ENCODE data around the gene DGKI. TPM values are rescaled to one million over a fixed set of nuclear protein-coding genes. Genes with fewer than 3 reads are reported as not detected.

Gene DGKI
- total RNA-seq, 1 experiment from 2014 or later, result 0.79 TPM

DNA sequence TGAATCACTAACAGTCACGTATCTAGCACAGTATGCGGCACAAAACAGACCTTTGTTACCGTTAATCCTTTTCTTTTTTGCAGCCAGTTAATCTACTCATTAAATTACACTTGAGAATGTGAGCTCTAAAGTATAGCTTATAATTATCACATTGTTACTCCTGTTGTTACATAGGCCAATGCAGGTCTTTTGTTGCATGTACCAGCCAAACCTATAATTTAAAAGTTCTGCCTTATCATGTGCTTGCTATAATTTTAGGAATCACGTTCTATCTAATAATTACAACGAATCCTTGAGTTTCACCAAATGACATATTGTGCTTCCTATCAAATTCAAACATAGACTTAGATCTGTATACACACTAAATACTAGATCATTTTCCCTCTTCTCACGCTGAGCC is 245.1 kb downstream of the DGKI start:
- Mint-ChIP-seq H3K4me1 (no peaks in the 10 kb centered on the region), H3K4me3 (no peak overlapping the region)
- CTCF ChIA-PET, result interaction anchor here (3.8 kb wide), 1 partner anchor 25 kb away, joined by 11 read pairs; no protein-coding TSS in a partner anchor

DNA sequence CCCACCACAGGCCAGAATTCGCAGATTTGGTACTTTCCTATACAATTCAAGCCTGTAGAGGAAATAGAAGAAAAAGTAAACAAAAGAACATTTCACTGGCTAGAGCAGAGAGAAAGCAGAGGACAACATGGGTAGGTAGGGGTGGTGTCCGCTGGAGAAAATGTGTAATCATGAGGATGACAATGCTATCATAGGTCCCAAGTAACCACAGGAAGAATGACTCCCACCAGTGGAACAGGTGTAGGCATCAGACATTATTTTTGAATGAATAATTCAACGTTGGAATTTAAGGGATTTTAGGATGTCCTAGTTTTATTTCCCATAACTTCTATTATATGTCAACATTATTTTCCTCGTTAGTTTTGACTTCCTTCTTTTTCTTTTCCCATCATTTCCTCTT is 248.9 kb downstream of the DGKI start:
- ATAC-seq (no peak), DNase-seq (ENCODE audit: low spot score) (no peak)
- H3K27ac Mint-ChIP-seq, result no peak overlapping the region
- TF ChIP-seq ELF4 (CRISPR knock-in tag; IDR thresholded peaks at IDR 0.05; ENCODE audit: low read depth) (no peak), SMAD4 (CRISPR knock-in tag; IDR thresholded peaks at IDR 0.05) (no peak), PREB (CRISPR knock-in tag; IDR thresholded peaks at IDR 0.05; ENCODE audit: borderline replicate concordance) (no peak), FOXK1 (CRISPR knock-in tag; IDR thresholded peaks at IDR 0.05) (no peak), ZNF416 (CRISPR knock-in tag; IDR thresholded peaks at IDR 0.05) (no peak), ZNF263 (CRISPR knock-in tag; IDR thresholded peaks at IDR 0.05; ENCODE audit: low read depth) (no peak), ZNF121 (CRISPR knock-in tag; IDR thresholded peaks at IDR 0.05) (no peak), TEAD4 (CRISPR knock-in tag; IDR thresholded peaks at IDR 0.05) (no peak), CREM (CRISPR knock-in tag; IDR thresholded peaks at IDR 0.05) (no peak), TCF7 (CRISPR knock-in tag; IDR thresholded peaks at IDR 0.05; ENCODE audit: low read depth) (no peak), USF1 (CRISPR knock-in tag; IDR thresholded peaks at IDR 0.05) (no peak), CTCF (IDR thresholded peaks at IDR 0.05) (no peak), ZBTB21 (CRISPR knock-in tag; IDR thresholded peaks at IDR 0.05; ENCODE audit: borderline replicate concordance) (no peak), TP53 (CRISPR knock-in tag; IDR thresholded peaks at IDR 0.05) (no peak), HMGA2 (CRISPR knock-in tag; IDR thresholded peaks at IDR 0.05) (no peak), NR2C2 (CRISPR knock-in tag; IDR thresholded peaks at IDR 0.05) (no peak)
- TF ChIP-seq, protein P1, sequence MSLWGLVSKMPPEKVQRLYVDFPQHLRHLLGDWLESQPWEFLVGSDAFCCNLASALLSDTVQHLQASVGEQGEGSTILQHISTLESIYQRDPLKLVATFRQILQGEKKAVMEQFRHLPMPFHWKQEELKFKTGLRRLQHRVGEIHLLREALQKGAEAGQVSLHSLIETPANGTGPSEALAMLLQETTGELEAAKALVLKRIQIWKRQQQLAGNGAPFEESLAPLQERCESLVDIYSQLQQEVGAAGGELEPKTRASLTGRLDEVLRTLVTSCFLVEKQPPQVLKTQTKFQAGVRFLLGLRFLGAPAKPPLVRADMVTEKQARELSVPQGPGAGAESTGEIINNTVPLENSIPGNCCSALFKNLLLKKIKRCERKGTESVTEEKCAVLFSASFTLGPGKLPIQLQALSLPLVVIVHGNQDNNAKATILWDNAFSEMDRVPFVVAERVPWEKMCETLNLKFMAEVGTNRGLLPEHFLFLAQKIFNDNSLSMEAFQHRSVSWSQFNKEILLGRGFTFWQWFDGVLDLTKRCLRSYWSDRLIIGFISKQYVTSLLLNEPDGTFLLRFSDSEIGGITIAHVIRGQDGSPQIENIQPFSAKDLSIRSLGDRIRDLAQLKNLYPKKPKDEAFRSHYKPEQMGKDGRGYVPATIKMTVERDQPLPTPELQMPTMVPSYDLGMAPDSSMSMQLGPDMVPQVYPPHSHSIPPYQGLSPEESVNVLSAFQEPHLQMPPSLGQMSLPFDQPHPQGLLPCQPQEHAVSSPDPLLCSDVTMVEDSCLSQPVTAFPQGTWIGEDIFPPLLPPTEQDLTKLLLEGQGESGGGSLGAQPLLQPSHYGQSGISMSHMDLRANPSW (CRISPR knock-in tag; conservative IDR thresholded peaks at IDR 0.05; ENCODE audit: low read depth), result no peak
- H3K4me3 Mint-ChIP-seq, result no peak overlapping the region
- no peaks in the 10 kb centered on the region for H3K9me3 Mint-ChIP-seq
- H3K4me1 Mint-ChIP-seq, result no peaks in the 10 kb centered on the region
- ChIA-PET CTCF (no interaction called here), POLR2A (no interaction called here)
- no peaks in the 10 kb centered on the region for H3K36me3 Mint-ChIP-seq
- no peaks in the 10 kb centered on the region for H3K27me3 Mint-ChIP-seq (ENCODE audit: low read depth)

More for the DNA sequence above, 245.1 kb downstream of the DGKI start:
- ATAC-seq (no peak), DNase-seq (ENCODE audit: low spot score) (no peak)
- POLR2A ChIA-PET, result no interaction called here
- TF ChIP-seq ZNF138 (CRISPR knock-in tag; conservative IDR thresholded peaks at IDR 0.05) (no peak), TCF7 (CRISPR knock-in tag; IDR thresholded peaks at IDR 0.05; ENCODE audit: low read depth) (no peak), NFYB (CRISPR knock-in tag; conservative IDR thresholded peaks at IDR 0.05; ENCODE audit: low read depth) (no peak), IRF2 (CRISPR knock-in tag; IDR thresholded peaks at IDR 0.05; ENCODE audit: borderline replicate concordance, low read depth) (no peak), TEAD4 (CRISPR knock-in tag; IDR thresholded peaks at IDR 0.05) (no peak)
- H3K27me3 Mint-ChIP-seq (ENCODE audit: low read depth), result no peaks in the 10 kb centered on the region; the same call in 1 of the 2 replicates
- no peaks in the 10 kb centered on the region for H3K9me3 Mint-ChIP-seq
- H3K27ac Mint-ChIP-seq, result no peak overlapping the region
- no peaks in the 10 kb centered on the region for H3K36me3 Mint-ChIP-seq
